Measurements from ENCODE around the gene NMT1.

The NMT1 gene

GRCh38 chr17:45106582-45106981, 45.5 kb downstream of the NMT1 start:
- DNase-seq = no peak

- DNase-seq = no peak
Observed at GRCh38 chr17:45107293-45108010, 46.3 kb downstream of the NMT1 start.

GRCh38 chr17:45108051-45108450, 46.9 kb downstream of the NMT1 start:
- no peak for DNase-seq

- DNase-seq = no peak
Observed at GRCh38 chr17:45108595-45109521, 47.7 kb downstream of the NMT1 start.

GRCh38 chr17:45110676-45111611, 49.8 kb downstream of the NMT1 start:
- no peak for DNase-seq

- DNase-seq = no peak
Observed at GRCh38 chr17:45111850-45112249, 50.7 kb downstream of the NMT1 start.

GRCh38 chr17:45112559-45113423, 51.7 kb downstream of the NMT1 start:
- no peak for DNase-seq

- no peak for DNase-seq
Observed at GRCh38 chr17:45113424-45113754, 52.3 kb downstream of the NMT1 start.

- no peak for DNase-seq
Observed at GRCh38 chr17:45114117-45114932, 53.2 kb downstream of the NMT1 start.

- no peak for DNase-seq
Observed at GRCh38 chr17:45115015-45115625, 54.0 kb downstream of the NMT1 start.

- no peak for DNase-seq
Observed at GRCh38 chr17:45115871-45116270, 54.8 kb downstream of the NMT1 start.

- DNase-seq = no peak
Observed at GRCh38 chr17:45116434-45117016, 55.4 kb downstream of the NMT1 start.

- DNase-seq = no peak
Observed at GRCh38 chr17:45117334-45117733, 56.2 kb downstream of the NMT1 start.

GRCh38 chr17:45117848-45118646, 56.9 kb downstream of the NMT1 start:
- DNase-seq = no peak

- DNase-seq = no peak
Observed at GRCh38 chr17:45118691-45119090, 57.6 kb downstream of the NMT1 start.

GRCh38 chr17:45119964-45120363, 58.8 kb downstream of the NMT1 start:
- no peak for DNase-seq

GRCh38 chr17:45120558-45120957, 59.4 kb downstream of the NMT1 start:
- no peak for DNase-seq

GRCh38 chr17:45121055-45121454, 59.9 kb downstream of the NMT1 start:
- no peak for DNase-seq

GRCh38 chr17:45123076-45123770, 62.1 kb downstream of the NMT1 start:
- DNase-seq = no peak
